Endothelial cell of umbilical vein (primary cell): ENCODE measurements around the gene NXN. TPM values are rescaled to one million over a fixed set of nuclear protein-coding genes. Genes with fewer than 3 reads are reported as not detected.

Experiments used
- BruUV-seq: library from RNA; stranded (reverse); fragments of 400-500 nt; replicated peaks from 2 replicates; lab custom pipeline; 2021; lab: Mats Ljungman, UMichigan
- CTCF ChIA-PET: fragments of 300-600, 350-600 bp; sonication (Branson Sonifier 250); formaldehyde crosslinking; loops from one replicate; lab custom pipeline; 2021; ENCODE audit warnings: antibody characterized with exemption, inconsistent platforms; lab: Charles Lee
- POLR2A ChIA-PET: fragments of 300-600, 350-600 bp; sonication (Branson Sonifier 250); formaldehyde crosslinking; loops from one replicate; lab custom pipeline; 2021; ENCODE audit warnings: antibody characterized with exemption, inconsistent platforms; lab: Charles Lee
- DNase-seq: peaks from one replicate; pipeline ENCODE4 v3.0.0-alpha.2; 2011; ENCODE audit warnings: low read depth, low spot score
- FAIRE-seq: peaks from 2 replicates; lab custom pipeline; 2011; peaks lifted over from hg19 to GRCh38; lab: Jason Lieb, UNC
- H2AFZ ChIP-seq: 2 replicates; pipeline ENCODE4 v1.6.0; 2012; ENCODE audit warnings: low read depth, low read length, control low read depth, inconsistent platforms
- H3K27ac ChIP-seq: 2 replicates; pipeline ENCODE4 v1.5.1; 2011; ENCODE audit warnings: low read depth, mild to moderate bottlenecking, control low read depth, low read length, moderate library complexity; ENCODE audit not compliant: insufficient read depth
- H3K27me3 ChIP-seq, 2 experiments: 2 replicates each; pipeline versions ENCODE4 v1.6.0 to v1.6.1; 2011; ENCODE audit warnings: low read length in 2 of 2, mixed read lengths in 1 of 2; ENCODE audit not compliant: control insufficient read depth in 2 of 2, insufficient read depth in 2 of 2
- H3K36me3 ChIP-seq, 2 experiments: 2 replicates in 1 of 2; 3 replicates in 1 of 2; pipeline ENCODE4 v1.5.1; 2011; ENCODE audit warnings: low read length in 2 of 2, mild to moderate bottlenecking in 1 of 2, moderate library complexity in 1 of 2; ENCODE audit not compliant: control insufficient read depth in 2 of 2, insufficient read depth in 2 of 2; ENCODE audit errors: extremely low read depth in 1 of 2
- H3K4me1 ChIP-seq: 3 replicates; pipeline ENCODE4 v1.5.1; 2011; ENCODE audit warnings: mild to moderate bottlenecking, low read length; ENCODE audit not compliant: control insufficient read depth, insufficient read depth; ENCODE audit errors: extremely low read depth
- H3K4me2 ChIP-seq: 2 replicates; pipeline ENCODE4 v1.6.1; 2011; ENCODE audit warnings: low read length, control low read depth, mixed read lengths; ENCODE audit not compliant: insufficient read depth
- H3K4me3 ChIP-seq, 3 experiments: fragments of 200-600 bp in 1 of 3; sonication (generic), shearing (Covaris generic) in 1 of 3; replicated peaks in 1 of 3; 2 replicates each; pipeline ENCODE4 v1.5.1; 2011 to 2016; ENCODE audit warnings: control low read depth in 3 of 3, low read length in 3 of 3, mild to moderate bottlenecking in 2 of 3, inconsistent platforms in 1 of 3, low read depth in 1 of 3, moderate library complexity in 1 of 3; ENCODE audit not compliant: insufficient read depth in 1 of 3
- H3K79me2 ChIP-seq: 2 replicates; pipeline ENCODE4 v1.6.0; 2012; ENCODE audit warnings: low read length, inconsistent platforms; ENCODE audit not compliant: control insufficient read depth, insufficient read depth
- H3K9ac ChIP-seq: replicated peaks from 2 replicates; pipeline ENCODE3; 2011; ENCODE audit warnings: low read length, control low read depth; ENCODE audit not compliant: insufficient read depth; ENCODE audit errors: extremely low read depth
- H3K9me1 ChIP-seq: replicated peaks from 3 replicates; pipeline ENCODE4 v1.6.0; 2011; ENCODE audit warnings: mild to moderate bottlenecking, low read length; ENCODE audit not compliant: control insufficient read depth, insufficient read depth; ENCODE audit errors: extremely low read depth
- H3K9me3 ChIP-seq: replicated peaks from 2 replicates; pipeline ENCODE4 v1.5.1; 2012; ENCODE audit warnings: low read length, inconsistent platforms; ENCODE audit not compliant: control insufficient read depth, insufficient read depth
- H4K20me1 ChIP-seq: replicated peaks from 2 replicates; pipeline ENCODE3; 2011; ENCODE audit warnings: mild to moderate bottlenecking, low read length; ENCODE audit not compliant: control insufficient read depth, insufficient read depth; ENCODE audit errors: extremely low read depth
- EZH2 ChIP-seq: IDR thresholded peaks from 2 replicates; pipeline ENCODE4 v1.6.1; 2012; ENCODE audit warnings: borderline replicate concordance, low read depth, mild to moderate bottlenecking, moderate library complexity, low read length, inconsistent platforms; ENCODE audit not compliant: severe bottlenecking
- FOS ChIP-seq: IDR thresholded peaks from 2 replicates; pipeline ENCODE4 v1.6.1; 2011; ENCODE audit warnings: mild to moderate bottlenecking, low read length, moderate library complexity, borderline replicate concordance; ENCODE audit not compliant: insufficient read depth
- JUN ChIP-seq: IDR thresholded peaks from 2 replicates; pipeline ENCODE4 v1.6.1; 2011; ENCODE audit warnings: borderline replicate concordance, low read depth; ENCODE audit not compliant: insufficient read length, insufficient read depth
- MAX ChIP-seq: IDR thresholded peaks from 2 replicates; pipeline ENCODE4 v1.6.1; 2011; ENCODE audit not compliant: insufficient read depth, insufficient read length
- MYC ChIP-seq: IDR thresholded peaks from one replicate; pipeline ENCODE4 v1.6.1; 2011; ENCODE audit warnings: mild to moderate bottlenecking, low read depth, low read length
- POLR2A ChIP-seq: IDR thresholded peaks from 2 replicates; pipeline ENCODE4 v1.6.1; 2012; ENCODE audit warnings: low read depth, mild to moderate bottlenecking, control low read depth, low read length
- POLR2AphosphoS5 ChIP-seq: IDR thresholded peaks from 2 replicates; pipeline ENCODE4 v1.6.1; 2012; ENCODE audit warnings: low read depth, mild to moderate bottlenecking, control low read depth, low read length, moderate library complexity; ENCODE audit not compliant: insufficient read depth
- dilution Hi-C: fragments of 300-500 bp; cut with MboI; formaldehyde crosslinking; loops from one replicate; pipeline ENCODE4 v1.15.0; 2019; ENCODE audit warnings: low sequenced_read_pairs; ENCODE audit not compliant: extremely low pct_ligation_motif_present
- intact Hi-C: fragments of 100-400 bp; cut with micrococcal nuclease; formaldehyde crosslinking; loops from one replicate; pipeline ENCODE4 v1.10.0; 2022
- polyA plus RNA-seq, 4 experiments: library from polyadenylated mRNA; depleted of rRNA in 3 of 4; stranded (reverse) in 3 of 4; unstranded in 1 of 4; fragments of >200 nt; gene quantifications; 2 replicates each; pipeline versions ENCODE4 v1.2.1 to v1.2.3, GENCODE V29; 2011 to 2012; ENCODE audit warnings: missing spikeins in 1 of 4
- total RNA-seq: library from RNA; stranded (reverse); gene quantifications from 2 replicates; pipeline ENCODE4 v1.2.3, GENCODE V29; 2021

Gene NXN
- total and polyA plus RNA-seq, 2 donors (not counting 3 experiments of a cell fraction or from before 2014, with no cell fraction given): 69.5 to 77.3 TPM

GRCh38 chr17:871751-872519 lies 107.6 kb downstream of the NXN start:
- Histone ChIP-seq H3K9ac (no peak overlapping the region), H3K9me1 (no peaks in the 10 kb centered on the region), H3K27ac (no peak overlapping the region), H2AFZ (no peak overlapping the region), H4K20me1 (no peaks in the 10 kb centered on the region), H3K36me3 (no peaks in the 10 kb centered on the region), H3K4me1 (no peaks in the 10 kb centered on the region), H3K4me3 (no peak overlapping the region), H3K9me3 (no peaks in the 10 kb centered on the region), H3K27me3 (no peaks in the 10 kb centered on the region), H3K4me2 (no peak overlapping the region), H3K79me2 (no peaks in the 10 kb centered on the region)
- no peak for TF ChIP-seq POLR2AphosphoS5
- no peak for TF ChIP-seq FOS
- TF ChIP-seq MAX: no peak
- TF ChIP-seq JUN: no peak
- no peak for TF ChIP-seq EZH2
- TF ChIP-seq MYC: no peak
- TF ChIP-seq POLR2A: no peak
- FAIRE-seq (no peak), DNase-seq (no peak)
- no TSS peak for BruUV-seq
- dilution Hi-C loops (no loop called here), intact Hi-C loops (no loop called here)
- ChIA-PET CTCF (interaction anchor here (0.7 kb wide), 1 partner anchor 316 kb away, joined by 3 read pairs; no protein-coding TSS in a partner anchor), POLR2A (no interaction called here)
